Lower leg skin (tissue), 3 donors: ENCODE measurements around the gene SH3RF3.

Source experiments
- CTCF ChIP-seq, 3 donors: fragments of 450-650 bp; IDR thresholded peaks; one replicate each; pipeline ENCODE4 v1.5.1; 2016; ENCODE audit warnings: antibody characterized with exemption in 3 of 3, mild to moderate bottlenecking in 3 of 3, moderate library complexity in 2 of 3
- POLR2A ChIP-seq, 2 donors: fragments of 450-650 bp; IDR thresholded peaks; one replicate each; pipeline ENCODE4 v1.6.1; 2016 to 2017; ENCODE audit warnings: antibody characterized with exemption in 2 of 2, mild to moderate bottlenecking in 1 of 2, moderate library complexity in 1 of 2

DNA sequence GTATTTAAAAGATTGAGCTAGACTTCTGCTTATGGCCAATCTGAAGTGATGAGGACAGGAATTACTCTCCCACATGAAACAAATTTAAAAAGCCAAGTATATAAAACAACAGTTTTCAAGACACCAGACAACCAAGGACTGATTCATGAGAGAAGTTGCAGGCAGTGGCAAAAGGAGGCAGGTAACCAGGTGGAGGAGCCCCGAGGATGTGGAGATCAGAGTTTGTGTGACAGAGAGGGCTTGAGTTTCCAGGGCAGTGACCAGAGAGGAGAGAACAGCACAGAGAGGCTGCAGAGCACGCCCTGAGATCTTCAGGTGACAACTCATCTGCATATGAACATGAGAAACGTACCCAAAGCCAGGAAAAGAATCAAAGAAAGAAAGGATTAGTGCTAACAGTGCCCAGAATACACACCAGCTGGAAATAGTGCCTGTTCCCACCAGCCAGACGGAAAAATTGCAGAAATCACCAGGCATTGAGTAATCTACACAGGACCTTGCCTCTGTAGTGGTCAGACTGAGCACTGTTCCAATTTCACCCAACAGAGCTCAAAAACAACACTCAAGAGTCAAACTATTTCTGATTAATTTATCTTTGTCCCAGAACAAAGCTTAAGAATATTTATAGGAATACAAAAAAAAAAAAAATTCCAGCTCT, 311.6 kb downstream of the SH3RF3 start:
- TF ChIP-seq CTCF (IDR thresholded peaks at IDR 0.05) (no peak), POLR2A (IDR thresholded peaks at IDR 0.05) (no peak)
